Activated CD4-positive, alpha-beta T cell treated with anti-CD3 and anti-CD28 coated beads, Interleukin-2, amount 10 ng/mL, durations not matched to agents 7 days and 5 days (primary cell): ENCODE measurements around the gene SSRP1. TPM values are rescaled to one million over a fixed set of nuclear protein-coding genes. Genes with fewer than 3 reads are reported as not detected.

ENCODE experiments used
- CTCF ChIA-PET: fragments of 350-600 bp; sonication (Branson Sonifier 250); formaldehyde crosslinking; loops from one replicate; lab custom pipeline; 2021; ENCODE audit warnings: antibody characterized with exemption; lab: Charles Lee
- POLR2A ChIA-PET: fragments of 350-600 bp; sonication (Branson Sonifier 250); formaldehyde crosslinking; loops from one replicate; lab custom pipeline; 2021; ENCODE audit warnings: antibody characterized with exemption; lab: Charles Lee
- DNase-seq: peaks from one replicate; pipeline ENCODE4 v3.0.0-alpha.2; 2020
- H3K27ac Mint-ChIP-seq: one replicate; pipeline ENCODE4 v1.8.0; 2021; ENCODE audit warnings: mild to moderate bottlenecking, moderate library complexity, mixed read lengths
- H3K27me3 Mint-ChIP-seq: one replicate; pipeline ENCODE4 v1.8.0; 2021; ENCODE audit warnings: mixed read lengths
- H3K36me3 Mint-ChIP-seq: one replicate; pipeline ENCODE4 v1.8.0; 2021; ENCODE audit warnings: low read depth, mixed read lengths
- H3K4me1 Mint-ChIP-seq: one replicate; pipeline ENCODE4 v1.8.0; 2021; ENCODE audit warnings: mixed read lengths
- H3K4me3 Mint-ChIP-seq: one replicate; pipeline ENCODE4 v1.8.0; 2021; ENCODE audit warnings: mild to moderate bottlenecking, moderate library complexity, mixed read lengths
- H3K9me3 Mint-ChIP-seq: one replicate; pipeline ENCODE4 v1.8.0; 2021; ENCODE audit warnings: mixed read lengths
- total RNA-seq, 2 experiments: library from RNA; stranded (reverse); gene quantifications; one replicate each; pipeline ENCODE4 v1.2.3, GENCODE V29; 2021

Gene SSRP1
- total RNA-seq, 2 experiments from 2014 or later: 165 to 175 TPM

- DNase-seq: no peak
- POLR2A ChIA-PET: no interaction called here
- Mint-ChIP-seq H3K4me1 (peaks cover 4% of the 10 kb centered on the region), H3K9me3 (no peaks in the 10 kb centered on the region), H3K27me3 (peaks cover 16% of the 10 kb centered on the region), H3K27ac (no peak overlapping the region), H3K36me3 (no peaks in the 10 kb centered on the region), H3K4me3 (no peak overlapping the region)
- CTCF ChIA-PET: no interaction called here
Observed at GRCh38 chr11:57357310-57357709, 21.6 kb upstream of the SSRP1 start.

DNA sequence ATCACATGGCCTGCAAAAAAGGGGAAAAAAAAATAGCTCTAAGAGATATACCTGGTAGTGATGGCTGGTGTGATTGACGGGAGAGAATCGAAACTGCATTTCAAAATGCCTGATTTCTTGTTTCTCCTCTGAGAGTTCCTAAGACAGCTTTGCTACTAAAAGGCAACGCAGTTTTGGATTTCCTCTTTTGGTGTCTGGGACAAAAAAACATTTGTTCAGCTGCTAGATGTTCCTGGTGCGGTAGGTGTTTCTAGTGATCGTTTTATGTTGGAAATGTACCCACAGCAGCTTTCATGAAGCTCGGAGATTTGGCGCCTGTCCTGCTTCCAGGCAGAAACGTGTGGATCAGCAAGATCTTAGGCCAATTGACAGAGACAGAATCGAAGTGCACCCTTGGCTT is 20.6 kb upstream of the SSRP1 start:
- H3K36me3 Mint-ChIP-seq: no peaks in the 10 kb centered on the region
- H3K27ac Mint-ChIP-seq: no peak overlapping the region
- H3K27me3 Mint-ChIP-seq: peaks cover 16% of the 10 kb centered on the region
- ChIA-PET POLR2A (no interaction called here), CTCF (interaction anchor here (1.1 to 1.2 kb wide), 2 partner anchors 43 to 102 kb away, joined by 3 read pairs; no protein-coding TSS in a partner anchor)
- H3K4me1 Mint-ChIP-seq: peaks cover 4% of the 10 kb centered on the region
- peaks cover 4% of the 10 kb centered on the region for H3K9me3 Mint-ChIP-seq
- H3K4me3 Mint-ChIP-seq: no peak overlapping the region
- no peak for DNase-seq

GRCh38 chr11:57354699-57355098 is 19.0 kb upstream of the SSRP1 start:
- Mint-ChIP-seq H3K9me3 (peaks cover 5% of the 10 kb centered on the region), H3K27ac (no peak overlapping the region), H3K27me3 (peaks cover 16% of the 10 kb centered on the region), H3K4me1 (peaks cover 6% of the 10 kb centered on the region), H3K36me3 (no peaks in the 10 kb centered on the region), H3K4me3 (no peak overlapping the region)
- POLR2A ChIA-PET: no interaction called here
- DNase-seq: no peak
- CTCF ChIA-PET: no interaction called here

GRCh38 chr11:57353852-57354251 is 18.2 kb upstream of the SSRP1 start:
- Mint-ChIP-seq H3K36me3 (no peaks in the 10 kb centered on the region), H3K27me3 (peaks cover 16% of the 10 kb centered on the region), H3K9me3 (peaks cover 5% of the 10 kb centered on the region), H3K4me1 (peaks cover 6% of the 10 kb centered on the region), H3K4me3 (no peak overlapping the region), H3K27ac (no peak overlapping the region)
- CTCF ChIA-PET: no interaction called here
- DNase-seq: no peak
- POLR2A ChIA-PET: no interaction called here

GRCh38 chr11:57353446-57353845 is 17.8 kb upstream of the SSRP1 start:
- Mint-ChIP-seq H3K27me3 (peaks cover 16% of the 10 kb centered on the region), H3K36me3 (no peaks in the 10 kb centered on the region), H3K4me3 (no peak overlapping the region), H3K27ac (no peak overlapping the region), H3K4me1 (peaks cover 6% of the 10 kb centered on the region), H3K9me3 (peaks cover 5% of the 10 kb centered on the region)
- DNase-seq: no peak
- ChIA-PET POLR2A (no interaction called here), CTCF (interaction anchor here (1.1 kb wide), 1 partner anchor 13 kb away, joined by 3 read pairs; no protein-coding TSS in a partner anchor)

DNA sequence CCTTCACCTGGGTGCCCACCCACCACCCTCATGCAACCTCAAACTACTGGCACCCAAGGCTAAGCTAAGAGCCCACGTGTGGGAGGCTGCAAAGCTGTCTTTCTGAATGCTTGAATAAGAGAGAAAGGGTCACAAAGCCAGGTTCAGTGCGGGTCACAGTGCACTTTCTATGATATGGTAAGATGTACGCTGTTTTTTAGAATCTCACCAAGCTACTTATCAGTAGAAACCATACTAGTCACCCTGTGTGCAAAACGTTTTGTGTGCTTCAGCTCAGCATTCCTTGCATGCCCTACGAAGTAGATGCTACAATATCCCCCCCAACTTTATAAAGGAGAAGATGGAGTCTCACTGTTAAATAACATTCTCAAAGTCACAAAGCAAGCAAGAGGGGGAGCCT is 17.3 kb upstream of the SSRP1 start:
- Mint-ChIP-seq H3K27me3 (peaks cover 16% of the 10 kb centered on the region), H3K9me3 (peaks cover 5% of the 10 kb centered on the region), H3K4me3 (no peak overlapping the region), H3K4me1 (peaks cover 6% of the 10 kb centered on the region), H3K27ac (no peak overlapping the region), H3K36me3 (no peaks in the 10 kb centered on the region)
- ChIA-PET CTCF (interaction anchor here (1.1 kb wide), 1 partner anchor 13 kb away, joined by 3 read pairs; no protein-coding TSS in a partner anchor), POLR2A (no interaction called here)
- no peak for DNase-seq

DNA sequence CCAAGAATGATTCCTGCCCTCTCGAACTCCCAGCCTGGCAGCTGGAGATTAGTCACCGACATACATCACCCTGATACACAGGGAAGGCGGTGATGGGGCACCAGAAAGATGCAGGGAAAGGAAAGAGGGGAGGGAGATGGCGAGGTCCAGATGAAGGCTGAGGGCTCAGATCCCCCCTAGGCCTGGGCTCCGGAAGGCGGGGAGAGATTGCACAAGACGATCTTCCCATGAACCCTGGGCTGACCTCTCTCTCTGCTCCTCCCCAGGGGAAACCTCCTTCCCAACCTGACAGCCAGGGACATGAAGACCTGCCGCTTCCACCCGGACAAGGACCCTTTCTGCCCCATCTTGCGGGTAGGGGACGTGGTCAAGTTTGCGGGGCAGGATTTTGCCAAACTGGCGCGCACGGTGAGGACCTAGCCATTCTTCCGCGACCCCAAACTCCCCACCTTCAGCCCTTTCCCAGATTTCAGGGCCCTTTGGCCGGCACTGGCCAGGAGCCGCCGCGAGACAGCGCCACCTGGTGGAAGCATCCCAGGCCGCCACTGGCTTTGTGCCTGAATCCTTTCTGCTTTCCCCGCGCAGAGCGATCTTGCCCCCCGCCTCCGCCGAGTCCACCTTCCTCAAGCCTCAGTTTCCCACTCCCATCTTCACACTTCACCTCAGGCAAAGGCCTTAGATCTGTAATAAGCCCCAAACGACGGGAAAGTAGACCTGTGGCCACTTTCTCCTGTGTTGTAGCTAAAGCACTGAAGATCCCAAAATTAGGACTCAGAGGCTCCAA is 14.0 kb upstream of the SSRP1 start:
- peaks cover 3% of the 10 kb centered on the region for H3K4me1 Mint-ChIP-seq
- peaks cover 7% of the 10 kb centered on the region for H3K27me3 Mint-ChIP-seq
- no peak overlapping the region for H3K4me3 Mint-ChIP-seq
- peak; percentile 60 for DNase-seq
- ChIA-PET POLR2A (no interaction called here), CTCF (interaction anchor here (0.6 to 1.0 kb wide), 4 partner anchors 19 to 108 kb away, joined by 3 to 4 read pairs (median 3); no protein-coding TSS in a partner anchor)
- H3K36me3 Mint-ChIP-seq: no peaks in the 10 kb centered on the region
- peaks cover 5% of the 10 kb centered on the region for H3K9me3 Mint-ChIP-seq
- no peak overlapping the region for H3K27ac Mint-ChIP-seq

DNA sequence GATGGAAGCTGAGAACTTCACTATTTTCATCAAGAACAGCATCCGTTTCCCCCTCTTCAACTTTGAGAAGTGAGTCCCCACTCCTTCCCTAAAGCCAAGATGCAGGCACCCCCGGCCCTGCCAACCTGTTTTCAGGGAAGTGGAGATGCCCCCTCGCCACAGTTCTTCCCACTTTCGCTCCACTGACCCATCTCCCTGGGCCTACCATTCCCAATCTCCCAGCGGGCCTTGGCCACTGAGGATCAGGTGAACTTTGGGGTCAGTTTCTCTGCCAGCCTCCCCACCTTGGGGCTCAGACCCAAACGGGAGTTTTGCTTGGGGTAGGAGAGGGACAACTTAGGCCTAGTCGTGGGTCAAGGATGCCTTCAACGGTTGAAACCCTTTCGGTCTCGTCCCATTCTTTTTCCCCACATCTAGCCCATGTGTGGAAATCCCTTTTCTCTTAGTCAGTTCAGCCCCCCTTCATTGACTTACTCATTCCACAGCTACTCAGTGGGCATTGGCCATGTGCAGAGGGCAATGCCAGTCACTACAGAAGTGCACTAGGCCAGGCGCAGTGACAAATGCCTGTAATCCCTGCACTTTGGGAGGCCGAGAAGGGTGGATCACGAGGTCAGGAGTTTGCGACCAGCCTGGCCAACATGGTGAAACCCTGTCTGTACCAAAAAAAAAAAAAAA is 13.1 kb upstream of the SSRP1 start:
- POLR2A ChIA-PET: no interaction called here
- Mint-ChIP-seq H3K27me3 (peaks cover 5% of the 10 kb centered on the region), H3K9me3 (peaks cover 5% of the 10 kb centered on the region), H3K36me3 (no peaks in the 10 kb centered on the region), H3K27ac (no peak overlapping the region), H3K4me1 (peaks cover 3% of the 10 kb centered on the region), H3K4me3 (no peak overlapping the region)
- no peak for DNase-seq
- CTCF ChIA-PET: interaction anchor here (0.6 to 0.7 kb wide), 2 partner anchors 22 to 346 kb away, joined by 3 read pairs; no protein-coding TSS in a partner anchor

- Mint-ChIP-seq H3K4me1 (peaks cover 3% of the 10 kb centered on the region), H3K4me3 (no peak overlapping the region), H3K27me3 (peaks cover 2% of the 10 kb centered on the region), H3K36me3 (no peaks in the 10 kb centered on the region), H3K9me3 (peaks cover 5% of the 10 kb centered on the region), H3K27ac (no peak overlapping the region)
- no peak for DNase-seq
- POLR2A ChIA-PET: no interaction called here
- CTCF ChIA-PET: interaction anchor here (0.8 kb wide), 1 partner anchor 110 kb away, joined by 3 read pairs; no protein-coding TSS in a partner anchor
Observed at GRCh38 chr11:57348052-57348451, 12.4 kb upstream of the SSRP1 start.

GRCh38 chr11:57347336-57347735 is 11.6 kb upstream of the SSRP1 start:
- Mint-ChIP-seq H3K27ac (peak overlapping the region; percentile 62), H3K4me3 (no peak overlapping the region), H3K4me1 (peaks cover 3% of the 10 kb centered on the region), H3K36me3 (no peaks in the 10 kb centered on the region), H3K9me3 (peaks cover 5% of the 10 kb centered on the region), H3K27me3 (no peaks in the 10 kb centered on the region)
- ChIA-PET POLR2A (no interaction called here), CTCF (interaction anchor here (0.8 to 1.0 kb wide), 2 partner anchors 9 to 111 kb away, joined by 3 read pairs; partner anchors contain the start of gene P2RX3)
- DNase-seq: no peak

- Mint-ChIP-seq H3K9me3 (no peaks in the 10 kb centered on the region), H3K36me3 (no peaks in the 10 kb centered on the region), H3K27me3 (peaks cover 3% of the 10 kb centered on the region), H3K27ac (no peak overlapping the region), H3K4me1 (peaks cover 3% of the 10 kb centered on the region), H3K4me3 (no peak overlapping the region)
- CTCF ChIA-PET: interaction anchor here (0.7 to 1.7 kb wide), 13 partner anchors 10 to 299 kb away, joined by 3 to 7 read pairs (median 3); partner anchors contain the start of genes RTN4RL2 and SSRP1
- DNase-seq: peak; percentile 72
- POLR2A ChIA-PET: no interaction called here
Observed at GRCh38 chr11:57345555-57346211, 10.0 kb upstream of the SSRP1 start.

- H3K27me3 Mint-ChIP-seq: peaks cover 5% of the 10 kb centered on the region
- ChIA-PET POLR2A (no interaction called here), CTCF (no interaction called here)
- no peaks in the 10 kb centered on the region for H3K36me3 Mint-ChIP-seq
- no peak overlapping the region for H3K4me3 Mint-ChIP-seq
- H3K4me1 Mint-ChIP-seq: peaks cover under 1% of the 10 kb centered on the region
- no peak for DNase-seq
- no peak overlapping the region for H3K27ac Mint-ChIP-seq
- H3K9me3 Mint-ChIP-seq: no peaks in the 10 kb centered on the region
Observed at GRCh38 chr11:57344826-57345225, 9.1 kb upstream of the SSRP1 start.
